Naive thymus-derived CD4-positive, alpha-beta T cell (primary cell): Measurements from ENCODE around the gene FAM118B. TPM values are rescaled to one million over a fixed set of nuclear protein-coding genes. Genes with fewer than 3 reads are reported as not detected.
A peak's percentile ranks its signal among the peaks of the same experiment; 100 is the strongest.

ENCODE experiments used
- ATAC-seq: fragments of 150-1000 bp; cut with Tn5 transposase; 2 replicates; pipeline ENCODE4 v1.10.0; 2021; ENCODE audit warnings: mild to moderate bottlenecking, moderate library complexity
- CTCF ChIA-PET: fragments of 350-600 bp; sonication (Branson Sonifier 250); formaldehyde crosslinking; loops from one replicate; lab custom pipeline; 2021; ENCODE audit warnings: antibody characterized with exemption; lab: Charles Lee
- POLR2A ChIA-PET: fragments of 350-600 bp; sonication (Branson Sonifier 250); formaldehyde crosslinking; loops from one replicate; lab custom pipeline; 2021; ENCODE audit warnings: antibody characterized with exemption, inconsistent platforms; lab: Charles Lee
- DNase-seq, 9 donors: peaks; one replicate each; pipeline versions ENCODE4 v3.0.0 to v3.0.0-alpha.2; 2020 to 2022; ENCODE audit warnings: mixed read lengths in 1 of 9
- H3K27ac ChIP-seq: one replicate; pipeline ENCODE4 v1.7.0; 2013; ENCODE audit warnings: mild to moderate bottlenecking, low read depth, low read length, moderate library complexity
- H3K27me3 ChIP-seq, 2 donors: one replicate each; pipeline ENCODE4 v1.7.0; 2013; ENCODE audit warnings: low read length in 2 of 2, mild to moderate bottlenecking in 2 of 2, moderate library complexity in 2 of 2; ENCODE audit not compliant: control insufficient read depth in 2 of 2, insufficient read depth in 2 of 2
- H3K36me3 ChIP-seq, 3 experiments: 1 replicate in 2 of 3; 2 replicates in 1 of 3; pipeline ENCODE4 v1.7.0; 2013; ENCODE audit warnings: low read length in 3 of 3, mild to moderate bottlenecking in 3 of 3, moderate library complexity in 1 of 3; ENCODE audit not compliant: insufficient read depth in 3 of 3, control insufficient read depth in 2 of 3
- H3K4me1 ChIP-seq, 2 donors: one replicate each; pipeline ENCODE4 v1.7.0; 2013; ENCODE audit warnings: low read length in 2 of 2, mild to moderate bottlenecking in 2 of 2, moderate library complexity in 1 of 2; ENCODE audit not compliant: control insufficient read depth in 2 of 2, insufficient read depth in 2 of 2
- H3K4me3 ChIP-seq: 2 replicates; pipeline ENCODE4 v1.7.0; 2013; ENCODE audit warnings: mild to moderate bottlenecking, low read length
- H3K9me3 ChIP-seq, 3 experiments: 1 replicate in 2 of 3; 2 replicates in 1 of 3; pipeline ENCODE4 v1.7.0; 2013; ENCODE audit warnings: low read length in 3 of 3; ENCODE audit not compliant: control insufficient read depth in 2 of 3
- H3K27ac Mint-ChIP-seq, 9 donors: one replicate each; pipeline ENCODE4 v1.8.0; 2020 to 2022; ENCODE audit warnings: mixed read lengths in 9 of 9, mild to moderate bottlenecking in 8 of 9, moderate library complexity in 5 of 9, inconsistent platforms in 2 of 9
- H3K27me3 Mint-ChIP-seq, 5 donors: one replicate each; pipeline ENCODE4 v1.8.0; 2021 to 2022; ENCODE audit warnings: mixed read lengths in 5 of 5, mild to moderate bottlenecking in 1 of 5
- H3K36me3 Mint-ChIP-seq, 5 donors: one replicate each; pipeline ENCODE4 v1.8.0; 2020 to 2022; ENCODE audit warnings: mixed read lengths in 5 of 5, mild to moderate bottlenecking in 3 of 5, inconsistent platforms in 1 of 5
- H3K4me1 Mint-ChIP-seq, 7 donors: one replicate each; pipeline ENCODE4 v1.8.0; 2020 to 2022; ENCODE audit warnings: mixed read lengths in 7 of 7, mild to moderate bottlenecking in 3 of 7, inconsistent platforms in 1 of 7
- H3K4me3 Mint-ChIP-seq, 10 donors: one replicate each; pipeline ENCODE4 v1.8.0; 2020 to 2022; ENCODE audit warnings: mild to moderate bottlenecking in 10 of 10, mixed read lengths in 10 of 10, moderate library complexity in 6 of 10, inconsistent platforms in 2 of 10
- H3K9me3 Mint-ChIP-seq, 11 donors: one replicate each; pipeline ENCODE4 v1.8.0; 2020 to 2022; ENCODE audit warnings: mixed read lengths in 11 of 11, mild to moderate bottlenecking in 4 of 11, inconsistent platforms in 1 of 11, moderate library complexity in 1 of 11
- intact Hi-C, 2 donors: fragments of 100-400 bp; cut with micrococcal nuclease; formaldehyde crosslinking; loops; one replicate each; pipeline ENCODE4 v1.15.1; 2023
- polyA plus RNA-seq, 2 donors: library from polyadenylated mRNA; unstranded; fragments of 300-500 nt; fragmentation: Illumina TruSeq; gene quantifications; one replicate each; pipeline ENCODE4 v1.2.3, GENCODE V29; 2021
- total RNA-seq, 6 experiments: library from RNA in 5 of 6; stranded (reverse) in 5 of 6; gene quantifications; 1 replicate in 5 of 6; 2 replicates in 1 of 6; pipeline ENCODE4 v1.2.3 and lab custom pipeline; 2021 to 2026

FAM118B gene
- total and polyA plus RNA-seq, 7 experiments from 2014 or later: 4.0 to 14.7 (median 10.8) TPM

DNA sequence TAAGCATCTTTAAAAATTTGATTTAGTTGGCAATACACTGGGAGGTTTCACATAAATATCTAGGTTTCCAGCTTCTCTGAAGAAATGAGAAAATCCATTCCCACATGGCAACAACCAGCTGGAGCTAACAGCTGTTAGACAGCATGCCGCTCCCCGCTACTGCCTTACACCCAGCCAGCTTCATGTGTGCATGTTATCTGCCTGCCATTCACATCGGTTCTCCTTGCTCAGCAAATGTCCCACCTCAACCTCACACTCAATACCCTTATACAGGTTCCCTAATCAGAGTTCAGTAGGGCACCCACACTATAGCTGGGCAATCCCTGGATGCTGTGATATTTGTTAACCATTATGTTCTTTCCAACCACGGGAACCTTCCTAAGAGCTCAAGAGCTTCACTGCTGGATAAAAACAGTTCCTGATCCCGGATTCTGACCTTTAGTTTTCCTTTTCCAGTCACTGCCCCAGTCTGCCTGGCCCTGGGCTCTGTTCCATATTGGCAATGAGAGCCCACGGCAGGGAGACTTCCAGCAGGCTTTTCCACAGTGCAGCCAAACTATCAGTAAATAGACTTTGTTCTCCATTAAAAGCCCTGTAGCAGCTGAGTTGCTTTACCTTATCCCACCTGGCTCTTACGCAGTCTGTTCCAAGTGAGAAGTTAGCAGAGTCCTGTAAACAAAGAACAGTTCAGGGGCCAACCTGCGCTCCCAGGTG is 8.8 kb upstream of the FAM118B start:
- ATAC-seq (no peak), DNase-seq (no peak)
- Histone ChIP-seq H3K36me3 (peaks cover 21 to 92% (median 30%) of the 10 kb centered on the region in 3 experiments), H3K27ac (no peak overlapping the region), H3K9me3 (peaks cover 0 to 3% (median 0%) of the 10 kb centered on the region in 3 experiments), H3K4me1 (no peaks in the 10 kb centered on the region), H3K4me3 (no peak overlapping the region), H3K27me3 (no peaks in the 10 kb centered on the region)
- intact Hi-C loops: no loop called here
- Mint-ChIP-seq H3K9me3 (peaks cover 0 to 4% (median 0%) of the 10 kb centered on the region in 11 donors), H3K27me3 (no peaks in the 10 kb centered on the region), H3K4me3 (no peak overlapping the region), H3K27ac (peak overlapping the region in 1 of 9 donors; percentile 57), H3K4me1 (peaks cover 0 to 4% (median 0%) of the 10 kb centered on the region in 7 donors), H3K36me3 (peaks cover 19 to 77% (median 47%) of the 10 kb centered on the region in 5 donors)
- ChIA-PET POLR2A (no interaction called here), CTCF (interaction anchor here (0.8 kb wide), 1 partner anchor 154 kb away, joined by 3 read pairs; no protein-coding TSS in a partner anchor)

DNA sequence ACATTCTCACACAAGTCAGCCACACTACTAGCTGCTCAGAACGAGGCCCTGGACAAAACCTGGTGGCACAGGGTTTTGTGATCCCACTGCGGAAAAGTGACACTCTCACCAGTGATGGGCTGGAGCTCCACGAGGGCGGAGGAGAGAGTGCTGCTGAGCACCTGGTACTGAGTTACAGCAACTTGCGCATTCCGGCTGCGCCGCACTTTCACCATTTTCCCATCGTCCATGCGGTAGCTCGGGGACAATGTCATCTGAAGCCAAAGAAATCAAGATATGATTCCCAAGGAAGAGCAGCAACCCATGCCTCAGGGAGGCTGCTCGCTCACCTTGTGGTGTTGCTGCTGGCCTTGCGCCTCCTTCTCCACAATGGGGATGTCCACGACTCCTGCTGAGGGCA is 6.2 kb upstream of the FAM118B start:
- H3K27ac Mint-ChIP-seq: no peak overlapping the region
- POLR2A ChIA-PET: no interaction called here
- peaks cover 0 to 1% (median 0%) of the 10 kb centered on the region in 11 donors for H3K9me3 Mint-ChIP-seq
- peaks cover 13 to 70% (median 32%) of the 10 kb centered on the region in 5 donors for H3K36me3 Mint-ChIP-seq
- DNase-seq (no peak), ATAC-seq (no peak)
- Histone ChIP-seq H3K4me1 (peaks cover under 1 to 2% of the 10 kb centered on the region in 2 donors), H3K27ac (no peak overlapping the region), H3K36me3 (peaks cover 22 to 81% (median 27%) of the 10 kb centered on the region in 3 experiments), H3K9me3 (no peaks in the 10 kb centered on the region), H3K27me3 (no peaks in the 10 kb centered on the region), H3K4me3 (no peak overlapping the region)
- intact Hi-C loops: no loop called here
- H3K27me3 Mint-ChIP-seq: no peaks in the 10 kb centered on the region
- H3K4me3 Mint-ChIP-seq: no peak overlapping the region
- H3K4me1 Mint-ChIP-seq: peaks cover 2 to 15% (median 9%) of the 10 kb centered on the region in 7 donors
- CTCF ChIA-PET: interaction anchor here (0.6 kb wide), 1 partner anchor 266 kb away, joined by 3 read pairs; no protein-coding TSS in a partner anchor

GRCh38 chr11:126207896-126208295 is 3.7 kb upstream of the FAM118B start:
- no peak overlapping the region for H3K27ac Mint-ChIP-seq
- Histone ChIP-seq H3K4me1 (peaks cover 12 to 15% of the 10 kb centered on the region in 2 donors), H3K36me3 (peaks cover 18 to 63% (median 23%) of the 10 kb centered on the region in 3 experiments), H3K9me3 (no peaks in the 10 kb centered on the region), H3K27me3 (no peaks in the 10 kb centered on the region), H3K27ac (no peak overlapping the region), H3K4me3 (no peak overlapping the region)
- peaks cover 4 to 50% (median 15%) of the 10 kb centered on the region in 5 donors for H3K36me3 Mint-ChIP-seq
- H3K27me3 Mint-ChIP-seq: peaks cover 0 to 3% (median 0%) of the 10 kb centered on the region in 5 donors
- H3K9me3 Mint-ChIP-seq: peaks cover 0 to 1% (median 0%) of the 10 kb centered on the region in 11 donors
- no peak overlapping the region for H3K4me3 Mint-ChIP-seq
- POLR2A ChIA-PET: no interaction called here
- CTCF ChIA-PET: no interaction called here
- intact Hi-C loops: no loop called here
- peaks cover 19 to 36% (median 29%) of the 10 kb centered on the region in 7 donors for H3K4me1 Mint-ChIP-seq
- ATAC-seq (no peak), DNase-seq (no peak)

GRCh38 chr11:126210871-126211235 is 729 bp upstream of the FAM118B start:
- Mint-ChIP-seq H3K27me3 (peaks cover 0 to 6% (median 0%) of the 10 kb centered on the region in 5 donors), H3K4me1 (peaks cover 28 to 57% (median 38%) of the 10 kb centered on the region in 7 donors), H3K27ac (peak overlapping the region; percentile 90 to 99 (median 96)), H3K36me3 (peaks cover 0 to 27% (median 10%) of the 10 kb centered on the region in 5 donors), H3K4me3 (peak overlapping the region; percentile 93 to 100 (median 98)), H3K9me3 (peaks cover 0 to 1% (median 0%) of the 10 kb centered on the region in 11 donors)
- intact Hi-C loops: loop anchor here (1.0 to 10.0 kb wide), 23 partner anchors 16 to 1588 kb away; partner anchors contain the start of genes CCDC15 (in 2 of the 2), DCPS (in 2 of the 2), EI24 (in 2 of the 2) and FOXRED1 (in 2 of the 2)
- Histone ChIP-seq H3K4me3 (peak overlapping the region; percentile 100), H3K9me3 (no peaks in the 10 kb centered on the region), H3K36me3 (peaks cover 0 to 33% (median 6%) of the 10 kb centered on the region in 3 experiments), H3K27me3 (no peaks in the 10 kb centered on the region), H3K4me1 (peaks cover 12 to 15% of the 10 kb centered on the region in 2 donors), H3K27ac (peak overlapping the region; percentile 84)
- DNase-seq (no peak), ATAC-seq (no peak)
- ChIA-PET CTCF (interaction anchor here (0.6 kb wide), 1 partner anchor 18 kb away, joined by 3 read pairs; no protein-coding TSS in a partner anchor), POLR2A (interaction anchor here (0.7 to 1.9 kb wide), 6 partner anchors 52 to 323 kb away, joined by 3 to 11 read pairs (median 6); partner anchors contain the start of genes FOXRED1, HYLS1, PUS3 and SRPRA)

GRCh38 chr11:126212089-126212660 is 593 bp downstream of the FAM118B start:
- ChIA-PET CTCF (no interaction called here), POLR2A (interaction anchor here (0.8 to 1.9 kb wide), 6 partner anchors 50 to 325 kb away, joined by 3 to 11 read pairs (median 6); partner anchors contain the start of genes FOXRED1, HYLS1, SRPRA and TIRAP)
- H3K36me3 Mint-ChIP-seq: peaks cover 0 to 20% (median 6%) of the 10 kb centered on the region in 5 donors
- H3K4me1 Mint-ChIP-seq: peaks cover 30 to 60% (median 44%) of the 10 kb centered on the region in 7 donors
- H3K4me1 ChIP-seq: peaks cover 12 to 15% of the 10 kb centered on the region in 2 donors
- H3K9me3 ChIP-seq: no peaks in the 10 kb centered on the region
- peak overlapping the region; percentile 100 for H3K4me3 ChIP-seq
- peaks cover 0 to 6% (median 0%) of the 10 kb centered on the region in 5 donors for H3K27me3 Mint-ChIP-seq
- DNase-seq (no peak), ATAC-seq (no peak)
- intact Hi-C loops: loop anchor here (5.0 to 10.0 kb wide), 6 partner anchors 90 to 1587 kb away; partner anchors contain the start of genes CCDC15 (in 1 of the 2), DCPS (in 1 of the 2), EI24 (in 1 of the 2) and TBRG1 (in 1 of the 2)
- peak overlapping the region; percentile 90 to 99 (median 96) for H3K27ac Mint-ChIP-seq
- H3K27me3 ChIP-seq: no peaks in the 10 kb centered on the region
- H3K4me3 Mint-ChIP-seq: peak overlapping the region; percentile 93 to 100 (median 98)
- H3K9me3 Mint-ChIP-seq: no peaks in the 10 kb centered on the region
- H3K36me3 ChIP-seq: peaks cover 0 to 21% (median 6%) of the 10 kb centered on the region in 3 experiments
- peak overlapping the region; percentile 84 for H3K27ac ChIP-seq

DNA sequence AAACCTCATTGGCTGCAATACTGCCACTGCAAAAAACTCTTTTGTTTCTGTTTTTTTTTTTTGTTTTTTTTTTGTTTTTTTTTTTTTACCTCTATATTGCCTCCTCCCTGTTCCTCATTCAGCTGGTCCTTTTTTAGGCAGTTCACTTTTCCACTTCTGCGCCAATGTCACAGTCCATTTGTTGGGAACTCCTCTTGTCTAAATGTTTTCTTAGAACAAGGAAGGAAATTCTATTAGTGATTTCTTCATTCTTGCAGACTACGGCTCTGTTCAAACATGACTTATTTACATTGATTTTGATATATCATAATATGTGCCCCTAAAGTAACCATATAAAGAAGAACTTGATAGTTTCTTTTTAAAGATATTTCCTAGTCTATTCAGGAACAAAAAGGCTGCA is 2.9 kb downstream of the FAM118B start:
- Mint-ChIP-seq H3K4me1 (peaks cover 37 to 71% (median 58%) of the 10 kb centered on the region in 7 donors), H3K4me3 (peak overlapping the region in 2 of 10 donors; percentile 35 to 42), H3K27me3 (peaks cover 0 to 6% (median 0%) of the 10 kb centered on the region in 5 donors), H3K36me3 (peaks cover 0 to 7% (median under 1%) of the 10 kb centered on the region in 5 donors), H3K27ac (no peak overlapping the region), H3K9me3 (no peaks in the 10 kb centered on the region)
- no peak overlapping the region for H3K27ac ChIP-seq
- no peaks in the 10 kb centered on the region for H3K27me3 ChIP-seq
- intact Hi-C loops: loop anchor here (5.0 to 10.0 kb wide), 6 partner anchors 88 to 1590 kb away; partner anchors contain the start of genes CCDC15 (in 1 of the 2), DCPS (in 1 of the 2), EI24 (in 1 of the 2) and TBRG1 (in 1 of the 2)
- ChIA-PET POLR2A (interaction anchor here (0.6 kb wide), 1 partner anchor 198 kb away, joined by 3 read pairs; no protein-coding TSS in a partner anchor), CTCF (no interaction called here)
- peaks cover 12 to 15% of the 10 kb centered on the region in 2 donors for H3K4me1 ChIP-seq
- ATAC-seq (no peak), DNase-seq (no peak)
- H3K4me3 ChIP-seq: no peak overlapping the region
- H3K9me3 ChIP-seq: no peaks in the 10 kb centered on the region
- H3K36me3 ChIP-seq: peaks cover 0 to 9% (median 3%) of the 10 kb centered on the region in 3 experiments
